H1 (cell line): Measurements from ENCODE around the gene SLC2A10. TPM values are rescaled to one million over a fixed set of nuclear protein-coding genes. Genes with fewer than 3 reads are reported as not detected.

Experiments used
- CTCF ChIA-PET: fragments of 300-600 bp; sonication (Branson Sonifier 250); formaldehyde crosslinking; loops from one replicate; lab custom pipeline; 2021; ENCODE audit not compliant: partially characterized antibody; lab: Charles Lee
- POLR2A ChIA-PET: fragments of 300-600 bp; sonication (Branson Sonifier 250); formaldehyde crosslinking; loops from one replicate; lab custom pipeline; 2021; ENCODE audit warnings: inconsistent platforms; ENCODE audit not compliant: partially characterized antibody; lab: Charles Lee
- DNase-seq, 2 experiments: peaks; one replicate each; pipeline versions ENCODE4 v3.0.0 to v3.0.0-alpha.2; 2010 to 2022; ENCODE audit warnings: low spot score in 2 of 2, low read depth in 1 of 2, mixed read lengths in 1 of 2
- FAIRE-seq: peaks from 2 replicates; lab custom pipeline; 2011; peaks lifted over from hg19 to GRCh38; lab: Jason Lieb, UNC
- H2AFZ ChIP-seq: 2 replicates; pipeline ENCODE4 v1.8.1; 2012; ENCODE audit warnings: low read length, inconsistent platforms
- H2AK5ac ChIP-seq: 2 replicates; pipeline ENCODE4 v1.6.1; 2013; ENCODE audit warnings: low read depth, low read length
- H2BK120ac ChIP-seq: replicated peaks from 2 replicates; pipeline ENCODE3; 2013; ENCODE audit warnings: low read depth, low read length, inconsistent platforms
- H2BK12ac ChIP-seq: 2 replicates; pipeline ENCODE4 v1.6.1; 2013; ENCODE audit warnings: low read depth, low read length
- H2BK15ac ChIP-seq: 2 replicates; pipeline ENCODE4 v1.6.1; 2013; ENCODE audit warnings: low read length
- H2BK20ac ChIP-seq: 2 replicates; pipeline ENCODE4 v1.6.1; 2013; ENCODE audit warnings: low read length
- H2BK5ac ChIP-seq: 2 replicates; pipeline ENCODE4 v1.6.1; 2013; ENCODE audit warnings: low read depth, low read length
- H3K14ac ChIP-seq: 2 replicates; pipeline ENCODE4 v1.6.1; 2013; ENCODE audit warnings: inconsistent platforms; ENCODE audit not compliant: insufficient read length
- H3K18ac ChIP-seq: 2 replicates; pipeline ENCODE4 v1.6.1; 2013; ENCODE audit warnings: low read length; ENCODE audit errors: extremely low read depth
- H3K23ac ChIP-seq: 2 replicates; pipeline ENCODE4 v1.6.1; 2013; ENCODE audit warnings: inconsistent platforms; ENCODE audit not compliant: insufficient read length
- H3K23me2 ChIP-seq: 2 replicates; pipeline ENCODE4 v1.6.1; 2013; ENCODE audit warnings: low read depth, low read length
- H3K27ac ChIP-seq: 2 replicates; pipeline ENCODE4 v1.6.1; 2011; ENCODE audit warnings: low read depth, low read length, inconsistent platforms
- H3K27me3 ChIP-seq, 4 experiments: replicated peaks in 1 of 4; 1 replicate in 1 of 4; 2 replicates in 3 of 4; pipeline versions ENCODE4 v1.6.1 to v1.8.1; 2011 to 2013; ENCODE audit warnings: low read length in 3 of 4, mild to moderate bottlenecking in 3 of 4, inconsistent platforms in 2 of 4, mixed read lengths in 2 of 4, moderate library complexity in 1 of 4; ENCODE audit not compliant: control insufficient read depth in 3 of 4, insufficient read depth in 3 of 4; ENCODE audit errors: extremely low read depth in 1 of 4
- H3K36me3 ChIP-seq, 4 experiments: 2 replicates each; pipeline versions ENCODE4 v1.6.1 to v1.8.1; 2011 to 2013; ENCODE audit warnings: mild to moderate bottlenecking in 4 of 4, low read length in 3 of 4, moderate library complexity in 2 of 4, control low read depth in 1 of 4, inconsistent platforms in 1 of 4; ENCODE audit not compliant: insufficient read depth in 4 of 4, control insufficient read depth in 2 of 4
- H3K4ac ChIP-seq: replicated peaks from 2 replicates; pipeline ENCODE3; 2013; ENCODE audit warnings: low read length, low read depth, mixed read lengths, inconsistent platforms; ENCODE audit not compliant: insufficient read length
- H3K4me1 ChIP-seq, 4 experiments: replicated peaks in 1 of 4; 1 replicate in 1 of 4; 2 replicates in 3 of 4; pipeline versions ENCODE4 v1.6.1 to v1.8.1; 2011 to 2013; ENCODE audit warnings: low read length in 3 of 4, inconsistent platforms in 2 of 4, mixed read lengths in 1 of 4; ENCODE audit not compliant: insufficient read depth in 4 of 4, control insufficient read depth in 3 of 4
- H3K4me2 ChIP-seq, 2 experiments: 2 replicates each; pipeline versions ENCODE4 v1.6.1 to v1.8.1; 2011 to 2013; ENCODE audit warnings: low read depth in 2 of 2, low read length in 2 of 2, control low read depth in 1 of 2, inconsistent platforms in 1 of 2, mild to moderate bottlenecking in 1 of 2; ENCODE audit not compliant: insufficient read depth in 1 of 2
- H3K4me3 ChIP-seq, 4 experiments: fragments of 200-600, 300-600 bp in 1 of 4; sonication (generic), shearing (Covaris generic), sonication (Bioruptor Twin) in 1 of 4; 2 replicates each; pipeline versions ENCODE4 v1.5.1 to v1.8.1; 2011 to 2016; ENCODE audit warnings: low read length in 4 of 4, low read depth in 3 of 4, control low read depth in 2 of 4, inconsistent platforms in 2 of 4, mild to moderate bottlenecking in 2 of 4, mixed read lengths in 1 of 4, moderate library complexity in 1 of 4; ENCODE audit not compliant: insufficient read depth in 2 of 4; ENCODE audit errors: extremely low read depth in 1 of 4
- H3K56ac ChIP-seq: replicated peaks from 2 replicates; pipeline ENCODE3; 2013; ENCODE audit warnings: low read depth, mild to moderate bottlenecking, mixed read lengths, low read length, inconsistent platforms; ENCODE audit not compliant: insufficient read length
- H3K79me1 ChIP-seq: 2 replicates; pipeline ENCODE4 v1.6.1; 2013; ENCODE audit warnings: low read depth, low read length, control low read depth
- H3K79me2 ChIP-seq, 2 experiments: 2 replicates each; pipeline versions ENCODE4 v1.6.1 to v1.8.1; 2012 to 2013; ENCODE audit warnings: low read length in 2 of 2, mild to moderate bottlenecking in 2 of 2, inconsistent platforms in 1 of 2; ENCODE audit not compliant: insufficient read depth in 2 of 2, control insufficient read depth in 1 of 2
- H3K9ac ChIP-seq, 4 experiments: replicated peaks in 1 of 4; 1 replicate in 1 of 4; 2 replicates in 3 of 4; pipeline versions ENCODE4 v1.6.1 to v1.8.1; 2011 to 2013; ENCODE audit warnings: low read depth in 3 of 4, low read length in 3 of 4, control low read depth in 2 of 4, mild to moderate bottlenecking in 2 of 4, moderate library complexity in 2 of 4, inconsistent platforms in 1 of 4; ENCODE audit errors: extremely low read depth in 1 of 4
- H3K9me3 ChIP-seq, 2 experiments: 2 replicates each; pipeline versions ENCODE4 v1.6.1 to v1.8.1; 2012 to 2013; ENCODE audit warnings: mild to moderate bottlenecking in 2 of 2, moderate library complexity in 2 of 2, control low read depth in 1 of 2, inconsistent platforms in 1 of 2, low read depth in 1 of 2, low read length in 1 of 2, mixed read lengths in 1 of 2; ENCODE audit not compliant: insufficient read depth in 2 of 2
- H4K20me1 ChIP-seq, 2 experiments: replicated peaks in 1 of 2; 2 replicates each; pipeline versions ENCODE3 to v1.8.1; 2011 to 2013; ENCODE audit warnings: inconsistent platforms in 2 of 2, low read length in 2 of 2, mild to moderate bottlenecking in 1 of 2; ENCODE audit not compliant: insufficient read depth in 2 of 2, control insufficient read depth in 1 of 2
- H4K5ac ChIP-seq: 2 replicates; pipeline ENCODE4 v1.6.1; 2013; ENCODE audit warnings: low read length, low read depth, mixed read lengths, inconsistent platforms; ENCODE audit not compliant: insufficient read length
- H4K8ac ChIP-seq: 2 replicates; pipeline ENCODE4 v1.8.0; 2013; ENCODE audit warnings: mild to moderate bottlenecking, moderate library complexity, low read length, inconsistent platforms; ENCODE audit not compliant: insufficient read depth; ENCODE audit errors: extremely low read depth
- H4K91ac ChIP-seq: replicated peaks from 2 replicates; pipeline ENCODE3; 2013; ENCODE audit warnings: low read length, mixed read lengths, inconsistent platforms; ENCODE audit not compliant: insufficient read length
- CBX5 ChIP-seq: fragments of 300-800, 300-1000 bp; sonication (generic); IDR thresholded peaks from 2 replicates; pipeline ENCODE4 v1.7.1; 2016; ENCODE audit warnings: antibody characterized with exemption, low read length, low read depth
- CBX8 ChIP-seq: fragments of 300-800, 300-1000 bp; sonication (generic); IDR thresholded peaks from 2 replicates; pipeline ENCODE4 v1.7.1; 2016; ENCODE audit warnings: low read depth, low read length, borderline replicate concordance
- CTCF ChIP-seq, 3 experiments: IDR thresholded peaks; 1 replicate in 2 of 3; 2 replicates in 1 of 3; pipeline versions ENCODE4 v1.5.1 to v1.6.1; 2011; ENCODE audit warnings: low read length in 3 of 3, mild to moderate bottlenecking in 3 of 3, inconsistent platforms in 2 of 3, low read depth in 1 of 3, moderate library complexity in 1 of 3; ENCODE audit not compliant: insufficient read depth in 1 of 3; ENCODE audit errors: control extremely low read depth in 1 of 3
- EZH2 ChIP-seq: fragments of 200-600 bp; sonication (generic); IDR thresholded peaks from 2 replicates; pipeline ENCODE4 v1.7.1; 2012; ENCODE audit warnings: low read depth, mild to moderate bottlenecking, moderate library complexity, low read length, inconsistent platforms; ENCODE audit not compliant: severe bottlenecking
- FOSL1 ChIP-seq: IDR thresholded peaks from 2 replicates; pipeline ENCODE4 v1.6.1; 2011; ENCODE audit warnings: mild to moderate bottlenecking, low read depth, low read length, moderate library complexity; ENCODE audit not compliant: insufficient read depth
- JUN ChIP-seq: IDR thresholded peaks from 2 replicates; pipeline ENCODE4 v1.6.1; 2011; ENCODE audit warnings: low read depth, mild to moderate bottlenecking, improper control_type of control experiment, low read length
- JUND ChIP-seq: IDR thresholded peaks from 2 replicates; pipeline ENCODE4 v1.6.1; 2011; ENCODE audit warnings: mild to moderate bottlenecking, improper control_type of control experiment, low read length
- KDM5A ChIP-seq: fragments of 200-600 bp; IDR thresholded peaks from 2 replicates; pipeline ENCODE4 v1.7.1; 2012; ENCODE audit warnings: mild to moderate bottlenecking, low read length, inconsistent platforms, mixed read lengths
- MAFK ChIP-seq: IDR thresholded peaks from 2 replicates; pipeline ENCODE4 v1.6.1; 2012; ENCODE audit warnings: low read depth, mild to moderate bottlenecking, improper control_type of control experiment, low read length
- WGBS, 2 experiments: shearing (Covaris generic) in 1 of 2; methylation state at CpG; one replicate each; pipeline versions ENCODE4 v1.1.6 to v1.1.7; 2013 to 2015; ENCODE audit warnings: low lambda C conversion rate in 2 of 2, mixed read lengths in 2 of 2, inconsistent platforms in 1 of 2, low coverage in 1 of 2, missing lambda C conversion rate in 1 of 2; ENCODE audit not compliant: insufficient replicate concordance in 2 of 2, insufficient coverage in 1 of 2, insufficient read length in 1 of 2; ENCODE audit errors: extremely low coverage in 1 of 2, missing lambda C conversion rate in 1 of 2; 5-methylcytosine and 5-hydroxymethylcytosine counted together
- polyA plus RNA-seq, 7 experiments: library from polyadenylated mRNA; depleted of rRNA in 3 of 7; stranded (reverse) in 5 of 7; unstranded in 2 of 7; fragments of >200 nt in 5 of 7; fragments of 200-250 nt in 2 of 7; gene quantifications; 1 replicate in 5 of 7; 2 replicates in 1 of 7; 4 replicates in 1 of 7; pipeline versions ENCODE4 v1.2.1 to v1.2.3, GENCODE V29; 2011 to 2013; ENCODE audit warnings: missing spikeins in 2 of 7, mixed read lengths in 2 of 7
- total RNA-seq: library from RNA; stranded (reverse); fragmentation: NEBNext Ultra II Directional; extraction: Animal tissue kit (Norgen Biotek cat#: 25700); gene quantifications from 2 replicates; pipeline ENCODE4 v1.2.1, GENCODE V29; 2021

Gene SLC2A10
- total and polyA plus RNA-seq, 2 of the 8 experiments (the other 6 are each of a cell fraction or from before 2014, with no cell fraction given), result 9.0 to 9.7 TPM

DNA sequence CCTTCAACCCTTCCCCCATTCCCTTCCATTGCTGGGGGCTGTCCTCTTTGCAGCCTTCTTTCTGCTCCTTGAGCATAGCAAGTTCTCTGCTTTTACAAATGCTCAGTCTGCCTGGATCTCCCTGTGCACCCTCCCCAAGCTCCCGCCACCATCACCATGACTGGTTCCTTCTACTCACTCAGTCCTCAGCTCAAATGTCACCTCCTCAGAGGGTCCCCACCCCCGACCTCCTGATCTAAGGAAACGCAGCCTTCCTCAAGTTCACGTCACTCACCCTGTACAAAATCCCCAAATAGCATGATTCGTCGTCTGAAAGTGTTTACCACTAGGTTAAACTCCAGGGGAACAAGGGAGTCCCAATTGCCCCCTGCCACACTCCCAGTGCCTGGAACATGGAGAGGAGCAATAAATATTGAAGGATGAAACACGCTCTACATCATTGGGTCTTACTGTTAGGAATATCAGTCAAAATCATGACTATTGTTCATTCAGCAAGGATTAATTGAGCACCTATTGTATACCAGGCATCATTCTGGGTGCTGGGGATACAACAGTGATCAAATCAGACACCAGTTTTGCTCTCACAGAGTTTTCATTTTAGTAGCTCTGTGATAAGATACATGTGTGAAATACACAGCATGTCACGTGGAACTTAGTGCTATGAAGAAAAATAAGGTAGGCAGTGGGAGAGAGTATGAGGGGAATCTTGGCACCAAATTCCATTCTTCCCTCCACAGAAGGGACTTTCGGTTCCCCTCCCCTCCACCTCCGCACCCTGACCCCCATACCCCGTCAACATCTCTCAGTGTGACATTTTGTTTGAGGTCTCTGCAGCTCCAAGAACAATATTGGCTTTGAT, 35.8 kb upstream of the SLC2A10 start:
- no peaks in the 10 kb centered on the region; the same call in 1 of the 2 replicates for H3K79me1 ChIP-seq
- H3K56ac ChIP-seq, result no peak overlapping the region
- H4K5ac ChIP-seq, result no peak overlapping the region
- H2BK5ac ChIP-seq, result no peak overlapping the region
- H2AFZ ChIP-seq, result no peak overlapping the region
- H3K4ac ChIP-seq, result no peak overlapping the region
- no peaks in the 10 kb centered on the region; a peak in 2 of 7 replicates for H3K27me3 ChIP-seq
- H2BK15ac ChIP-seq, result no peak overlapping the region
- H4K8ac ChIP-seq, result no peak overlapping the region
- H3K23ac ChIP-seq, result no peak overlapping the region
- H3K27ac ChIP-seq, result no peak overlapping the region
- DNase-seq, result no peak
- H3K4me3 ChIP-seq, result no peak overlapping the region
- peaks cover 3 to 17% (median 8%) of the 10 kb centered on the region in 4 experiments; a peak in 6 of 7 replicates for H3K4me1 ChIP-seq
- FAIRE-seq, result no peak
- no peaks in the 10 kb centered on the region for H3K23me2 ChIP-seq
- H2BK20ac ChIP-seq, result no peak overlapping the region
- H4K91ac ChIP-seq, result no peak overlapping the region
- WGBS, 2 experiments, result 87% methylated on average over 10 of the region's 11 CpGs; no CpG with 5 or more reads in 1 of the 2 experiments
- ChIA-PET POLR2A (no interaction called here), CTCF (interaction anchor here (0.8 to 2.1 kb wide), 4 partner anchors 7 to 152 kb away, joined by 3 to 19 read pairs (median 4); no protein-coding TSS in a partner anchor)
- H2BK12ac ChIP-seq, result no peak overlapping the region
- no peak overlapping the region for H2AK5ac ChIP-seq
- peaks cover 0 to 4% of the 10 kb centered on the region in 2 experiments; a peak in 1 of 4 replicates for H3K79me2 ChIP-seq
- peaks cover 0 to 8% (median 0%) of the 10 kb centered on the region in 4 experiments; a peak in 1 of 8 replicates for H3K36me3 ChIP-seq
- H3K9me3 ChIP-seq, result peaks cover 6 to 16% of the 10 kb centered on the region in 2 experiments; a peak in 3 of 4 replicates
- no peaks in the 10 kb centered on the region for H4K20me1 ChIP-seq
- no peak overlapping the region for H3K18ac ChIP-seq
- H3K4me2 ChIP-seq, result no peak overlapping the region
- no peak overlapping the region for H3K14ac ChIP-seq
- H2BK120ac ChIP-seq, result no peak overlapping the region
- H3K9ac ChIP-seq, result no peak overlapping the region; a peak in 1 of 7 replicates
- TF ChIP-seq JUN (no peak), JUND (no peak), FOSL1 (no peak), KDM5A (no peak), MAFK (no peak), EZH2 (no peak), CTCF (IDR thresholded peaks at IDR 0.05; ENCODE audit: control extremely low read depth in 1 of 3, insufficient read depth in 1 of 3, low read depth in 1 of 3, low read length in 3 of 3) (no peak), CBX5 (no peak), CBX8 (no peak)
